H9 (cell line): ENCODE data around the gene CDK15. TPM values are rescaled to one million over a fixed set of nuclear protein-coding genes. Genes with fewer than 3 reads are reported as not detected.

ENCODE experiments used
- DNase-seq: peaks from one replicate; pipeline ENCODE4 v3.0.0-alpha.2; 2017
- H2AFZ ChIP-seq: one replicate; pipeline ENCODE4 v1.6.1; 2013; ENCODE audit warnings: mild to moderate bottlenecking, low read length, control low read depth, moderate library complexity
- H2AK5ac ChIP-seq: 2 replicates; pipeline ENCODE4 v1.6.1; 2013; ENCODE audit warnings: low read length, control low read depth, mixed read lengths; ENCODE audit not compliant: insufficient read length
- H2BK120ac ChIP-seq: one replicate; pipeline ENCODE4 v1.6.1; 2013; ENCODE audit warnings: low read depth, mild to moderate bottlenecking, low read length, control low read depth, inconsistent platforms; ENCODE audit not compliant: poor library complexity, severe bottlenecking
- H2BK12ac ChIP-seq: 2 replicates; pipeline ENCODE4 v1.6.1; 2013; ENCODE audit warnings: low read length, control low read depth, mixed read lengths, low read depth; ENCODE audit not compliant: insufficient read length
- H2BK15ac ChIP-seq: 2 replicates; pipeline ENCODE4 v1.6.1; 2013; ENCODE audit warnings: low read depth, low read length, control low read depth
- H2BK20ac ChIP-seq: one replicate; pipeline ENCODE4 v1.6.1; 2013; ENCODE audit warnings: low read depth, mild to moderate bottlenecking, low read length, control low read depth, inconsistent platforms; ENCODE audit not compliant: poor library complexity, severe bottlenecking
- H2BK5ac ChIP-seq: 2 replicates; pipeline ENCODE4 v1.6.1; 2013; ENCODE audit warnings: low read length, control low read depth, mixed read lengths; ENCODE audit not compliant: insufficient read length
- H3K14ac ChIP-seq: 2 replicates; pipeline ENCODE4 v1.6.1; 2013; ENCODE audit warnings: low read length, control low read depth; ENCODE audit not compliant: insufficient read depth
- H3K18ac ChIP-seq: 2 replicates; pipeline ENCODE4 v1.6.1; 2013; ENCODE audit warnings: low read depth, mild to moderate bottlenecking, mixed read lengths, low read length, control low read depth; ENCODE audit not compliant: insufficient read length
- H3K23ac ChIP-seq: 2 replicates; pipeline ENCODE4 v1.6.1; 2013; ENCODE audit warnings: low read length, control low read depth, mixed read lengths, low read depth; ENCODE audit not compliant: insufficient read length
- H3K23me2 ChIP-seq: 2 replicates; pipeline ENCODE4 v1.6.1; 2013; ENCODE audit warnings: low read depth, mild to moderate bottlenecking, mixed read lengths, low read length, control low read depth; ENCODE audit not compliant: insufficient read length, poor library complexity, severe bottlenecking
- H3K27ac ChIP-seq: 2 replicates; pipeline ENCODE4 v1.5.1; 2013; ENCODE audit warnings: low read length, control low read depth, mixed read lengths, low read depth; ENCODE audit not compliant: insufficient read length
- H3K27me3 ChIP-seq: 2 replicates; pipeline ENCODE4 v1.6.1; 2013; ENCODE audit warnings: low read length, control low read depth, inconsistent platforms; ENCODE audit not compliant: insufficient read depth
- H3K4ac ChIP-seq: 2 replicates; pipeline ENCODE4 v1.6.1; 2013; ENCODE audit warnings: low read depth, mild to moderate bottlenecking, control low read depth, inconsistent platforms, low read length, moderate library complexity
- H3K4me1 ChIP-seq: 2 replicates; pipeline ENCODE4 v1.6.1; 2013; ENCODE audit warnings: low read length, control low read depth, inconsistent platforms; ENCODE audit not compliant: insufficient read depth
- H3K4me2 ChIP-seq: 2 replicates; pipeline ENCODE4 v1.6.1; 2013; ENCODE audit warnings: low read length, control low read depth, mixed read lengths; ENCODE audit not compliant: insufficient read length, insufficient read depth
- H3K56ac ChIP-seq: 2 replicates; pipeline ENCODE4 v1.6.1; 2013; ENCODE audit warnings: low read depth, mild to moderate bottlenecking, mixed read lengths, low read length, control low read depth; ENCODE audit not compliant: insufficient read length
- H3K79me1 ChIP-seq: 2 replicates; pipeline ENCODE4 v1.6.1; 2013; ENCODE audit warnings: low read depth, mild to moderate bottlenecking, moderate library complexity, low read length, control low read depth, inconsistent platforms; ENCODE audit not compliant: insufficient read depth, poor library complexity, severe bottlenecking
- H3K79me2 ChIP-seq: 2 replicates; pipeline ENCODE4 v1.6.1; 2013; ENCODE audit warnings: low read length, control low read depth, inconsistent platforms; ENCODE audit not compliant: insufficient read depth
- H3K9ac ChIP-seq: 2 replicates; pipeline ENCODE4 v1.6.1; 2013; ENCODE audit warnings: low read length, control low read depth, mixed read lengths; ENCODE audit not compliant: insufficient read length; ENCODE audit errors: extremely low read depth
- H3K9me3 ChIP-seq: one replicate; pipeline ENCODE4 v1.6.1; 2013; ENCODE audit warnings: low read depth, low read length, inconsistent platforms; ENCODE audit not compliant: control insufficient read depth
- H3T11ph ChIP-seq: one replicate; pipeline ENCODE4 v1.6.1; 2013; ENCODE audit warnings: mild to moderate bottlenecking, low read length, control low read depth, inconsistent platforms
- H4K20me1 ChIP-seq: one replicate; pipeline ENCODE4 v1.6.1; 2013; ENCODE audit not compliant: control insufficient read depth, insufficient read length, insufficient read depth
- H4K5ac ChIP-seq: 2 replicates; pipeline ENCODE4 v1.6.1; 2013; ENCODE audit warnings: low read depth, mild to moderate bottlenecking, mixed read lengths, low read length, control low read depth; ENCODE audit not compliant: insufficient read length
- H4K8ac ChIP-seq: replicated peaks from 2 replicates; pipeline ENCODE4 v1.6.1; 2013; ENCODE audit warnings: low read length, control low read depth, mixed read lengths, low read depth; ENCODE audit not compliant: insufficient read length
- H4K91ac ChIP-seq: 2 replicates; pipeline ENCODE4 v1.6.1; 2013; ENCODE audit warnings: low read depth, mild to moderate bottlenecking, moderate library complexity, mixed read lengths, low read length, control low read depth; ENCODE audit not compliant: insufficient read length
- H3K27ac Mint-ChIP-seq, 3 experiments: 2 replicates in 2 of 3; 3 replicates in 1 of 3; pipeline ENCODE4 v1.8.0; 2020 to 2021; ENCODE audit warnings: mixed read lengths in 3 of 3, mild to moderate bottlenecking in 1 of 3, moderate library complexity in 1 of 3
- H3K27me3 Mint-ChIP-seq: 2 replicates; pipeline ENCODE4 v1.8.0; 2021; ENCODE audit warnings: low read depth, mild to moderate bottlenecking, moderate library complexity, mixed read lengths
- H3K36me3 Mint-ChIP-seq, 3 experiments: 2 replicates in 2 of 3; 3 replicates in 1 of 3; pipeline ENCODE4 v1.8.0; 2020 to 2021; ENCODE audit warnings: low read depth in 3 of 3, mixed read lengths in 3 of 3; ENCODE audit not compliant: insufficient read depth in 1 of 3
- H3K4me1 Mint-ChIP-seq, 2 experiments: 2 replicates each; pipeline ENCODE4 v1.8.0; 2020; ENCODE audit warnings: mixed read lengths in 2 of 2
- H3K4me3 Mint-ChIP-seq, 2 experiments: 2 replicates in 1 of 2; 3 replicates in 1 of 2; pipeline ENCODE4 v1.8.0; 2020 to 2021; ENCODE audit warnings: mild to moderate bottlenecking in 2 of 2, mixed read lengths in 2 of 2, moderate library complexity in 1 of 2
- H3K9me3 Mint-ChIP-seq, 2 experiments: 2 replicates in 1 of 2; 3 replicates in 1 of 2; pipeline ENCODE4 v1.8.0; 2020; ENCODE audit warnings: mild to moderate bottlenecking in 2 of 2, mixed read lengths in 2 of 2, moderate library complexity in 1 of 2
- WGBS: extraction: QIAGEN DNeasy Blood & Tissue Kit; methylation state at CpG from one replicate; pipeline ENCODE4 v1.1.7; 2013; ENCODE audit warnings: missing lambda C conversion rate, low lambda C conversion rate, mixed read lengths; ENCODE audit not compliant: insufficient read length; ENCODE audit errors: extremely low coverage; 5-methylcytosine and 5-hydroxymethylcytosine counted together
- total RNA-seq: library from RNA; stranded (reverse); gene quantifications from 2 replicates; pipeline ENCODE4 v1.2.1, GENCODE V29; 2021
- TF ChIP-seq, protein P1 (sequence below): fragments of 200-600 bp; sonication (generic); conservative IDR thresholded peaks from 3 replicates; pipeline ENCODE4 v1.8.0; 2021; ENCODE audit warnings: antibody characterized with exemption, mild to moderate bottlenecking

Gene CDK15
- total RNA-seq, 1 experiment from 2014 or later = not detected

DNA sequence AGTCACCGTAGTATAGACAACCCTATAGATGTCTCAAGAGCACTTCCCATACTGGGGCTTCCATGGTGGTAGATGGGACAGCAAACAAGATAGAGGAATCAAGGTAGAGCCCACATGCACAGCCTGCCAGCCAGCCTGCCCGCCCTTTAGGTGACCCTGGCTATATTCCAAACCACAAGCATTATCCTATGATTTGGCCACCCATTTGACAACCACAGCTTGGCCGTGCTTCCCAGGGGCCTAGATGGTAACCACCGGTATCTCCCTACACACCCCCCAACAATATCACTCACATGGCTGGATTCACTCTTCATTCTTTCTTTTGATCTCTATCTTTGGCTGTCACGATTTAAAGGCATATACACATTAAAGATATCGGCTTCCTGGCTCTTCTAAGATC is 85.3 kb downstream of the CDK15 start:
- H3K56ac ChIP-seq = no peak overlapping the region
- no peak overlapping the region for H3K18ac ChIP-seq
- no peak overlapping the region for H3K9ac ChIP-seq
- no peak for DNase-seq
- no peak overlapping the region for H3K4me3 Mint-ChIP-seq
- no peaks in the 10 kb centered on the region for H3K36me3 Mint-ChIP-seq
- no peaks in the 10 kb centered on the region for H3K9me3 ChIP-seq
- H3K4ac ChIP-seq = no peak overlapping the region
- H3T11ph ChIP-seq = no peak overlapping the region
- peaks cover 3% of the 10 kb centered on the region; the same call in 1 of the 2 replicates for H3K4me1 ChIP-seq
- H2AK5ac ChIP-seq = no peak overlapping the region
- no peak overlapping the region for H2BK120ac ChIP-seq
- no peak overlapping the region for H2AFZ ChIP-seq
- no peaks in the 10 kb centered on the region for H4K20me1 ChIP-seq
- no peak overlapping the region for H2BK12ac ChIP-seq
- no peak overlapping the region for H3K27ac Mint-ChIP-seq
- no peak overlapping the region for H3K23ac ChIP-seq
- no peak overlapping the region for H3K14ac ChIP-seq
- H4K91ac ChIP-seq = no peak overlapping the region
- no peak overlapping the region for H4K5ac ChIP-seq
- H2BK5ac ChIP-seq = no peak overlapping the region
- no peak overlapping the region for H3K4me2 ChIP-seq
- H3K4me1 Mint-ChIP-seq = peaks cover 22 to 32% of the 10 kb centered on the region in 2 experiments
- no peak overlapping the region for H2BK15ac ChIP-seq
- no peaks in the 10 kb centered on the region for H3K9me3 Mint-ChIP-seq
- WGBS = no CpG with 5 or more reads among the region's 6 CpGs
- peaks cover 3% of the 10 kb centered on the region for H3K23me2 ChIP-seq
- H3K27ac ChIP-seq = no peak overlapping the region
- H3K27me3 ChIP-seq = no peaks in the 10 kb centered on the region
- H3K79me2 ChIP-seq = no peaks in the 10 kb centered on the region
- H2BK20ac ChIP-seq = no peak overlapping the region
- TF ChIP-seq, protein P1, sequence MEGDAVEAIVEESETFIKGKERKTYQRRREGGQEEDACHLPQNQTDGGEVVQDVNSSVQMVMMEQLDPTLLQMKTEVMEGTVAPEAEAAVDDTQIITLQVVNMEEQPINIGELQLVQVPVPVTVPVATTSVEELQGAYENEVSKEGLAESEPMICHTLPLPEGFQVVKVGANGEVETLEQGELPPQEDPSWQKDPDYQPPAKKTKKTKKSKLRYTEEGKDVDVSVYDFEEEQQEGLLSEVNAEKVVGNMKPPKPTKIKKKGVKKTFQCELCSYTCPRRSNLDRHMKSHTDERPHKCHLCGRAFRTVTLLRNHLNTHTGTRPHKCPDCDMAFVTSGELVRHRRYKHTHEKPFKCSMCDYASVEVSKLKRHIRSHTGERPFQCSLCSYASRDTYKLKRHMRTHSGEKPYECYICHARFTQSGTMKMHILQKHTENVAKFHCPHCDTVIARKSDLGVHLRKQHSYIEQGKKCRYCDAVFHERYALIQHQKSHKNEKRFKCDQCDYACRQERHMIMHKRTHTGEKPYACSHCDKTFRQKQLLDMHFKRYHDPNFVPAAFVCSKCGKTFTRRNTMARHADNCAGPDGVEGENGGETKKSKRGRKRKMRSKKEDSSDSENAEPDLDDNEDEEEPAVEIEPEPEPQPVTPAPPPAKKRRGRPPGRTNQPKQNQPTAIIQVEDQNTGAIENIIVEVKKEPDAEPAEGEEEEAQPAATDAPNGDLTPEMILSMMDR = no peak
- no peaks in the 10 kb centered on the region for H3K79me1 ChIP-seq
- H3K27me3 Mint-ChIP-seq = no peaks in the 10 kb centered on the region
- no peak overlapping the region for H4K8ac ChIP-seq
